ENCODE data around the gene DLK2.
"Not testable (repeated sequence)": the region's sequence is repeated elsewhere in the genome, so short reads cannot be mapped to it uniquely, and the experiment has no call there.

DLK2 gene

GRCh38 chr6:43481591-43482236 lies 26.4 kb upstream of the DLK2 start:
- no peak for DNase-seq (ENCODE audit: low read depth in 2 of 2)

- DNase-seq (ENCODE audit: low read depth in 2 of 2) = no peak
Observed at GRCh38 chr6:43481075-43481474, 25.7 kb upstream of the DLK2 start.

GRCh38 chr6:43478008-43478372 lies 22.6 kb upstream of the DLK2 start:
- no peak for DNase-seq (ENCODE audit: low read depth in 2 of 2)

GRCh38 chr6:43477235-43478007 lies 22.1 kb upstream of the DLK2 start, which contains the start of gene TJAP1:
Gene TJAP1 (plus strand): TSS chr6:43477570. CDS start chr6:43499002, 21,432 bp downstream.
- DNase-seq (ENCODE audit: low read depth in 2 of 2) = peak; percentile 98

- DNase-seq (ENCODE audit: low read depth in 2 of 2) = no peak
Observed at GRCh38 chr6:43476746-43477145, 21.4 kb upstream of the DLK2 start.

- DNase-seq (ENCODE audit: low read depth in 2 of 2) = no peak
Observed at GRCh38 chr6:43475516-43475915, 20.2 kb upstream of the DLK2 start.

GRCh38 chr6:43472515-43472914 lies 17.2 kb upstream of the DLK2 start:
- DNase-seq (ENCODE audit: low read depth in 2 of 2) = no peak

- no peak for DNase-seq (ENCODE audit: low read depth in 2 of 2)
Observed at GRCh38 chr6:43471399-43471798, 16.1 kb upstream of the DLK2 start.

- no peak for DNase-seq (ENCODE audit: low read depth in 2 of 2)
Observed at GRCh38 chr6:43469947-43470346, 14.6 kb upstream of the DLK2 start.

- DNase-seq (ENCODE audit: low read depth in 2 of 2) = no peak
Observed at GRCh38 chr6:43468748-43469681, 13.7 kb upstream of the DLK2 start.

- DNase-seq (ENCODE audit: low read depth in 2 of 2) = no peak
Observed at GRCh38 chr6:43468240-43468639, 12.9 kb upstream of the DLK2 start.

- DNase-seq (ENCODE audit: low read depth in 2 of 2) = no peak
Observed at GRCh38 chr6:43467752-43468151, 12.4 kb upstream of the DLK2 start.

- not testable (repeated sequence) for DNase-seq (ENCODE audit: low read depth in 2 of 2)
Observed at GRCh38 chr6:43467265-43467664, 11.9 kb upstream of the DLK2 start.

GRCh38 chr6:43465948-43466347 lies 10.6 kb upstream of the DLK2 start:
- DNase-seq (ENCODE audit: low read depth in 2 of 2) = no peak

GRCh38 chr6:43464337-43464736 lies 9.0 kb upstream of the DLK2 start:
- DNase-seq (ENCODE audit: low read depth in 2 of 2) = no peak

- no peak for DNase-seq (ENCODE audit: low read depth in 2 of 2)
Observed at GRCh38 chr6:43461936-43462335, 6.6 kb upstream of the DLK2 start.

- no peak for DNase-seq (ENCODE audit: low read depth in 2 of 2)
Observed at GRCh38 chr6:43460032-43460431, 4.7 kb upstream of the DLK2 start.

- DNase-seq (ENCODE audit: low read depth in 2 of 2) = no peak
Observed at GRCh38 chr6:43459535-43459934, 4.2 kb upstream of the DLK2 start.

GRCh38 chr6:43458154-43458553 lies 2.8 kb upstream of the DLK2 start:
- not testable (repeated sequence) for DNase-seq (ENCODE audit: low read depth in 2 of 2)

GRCh38 chr6:43457643-43458042 lies 2.3 kb upstream of the DLK2 start:
- DNase-seq (ENCODE audit: low read depth in 2 of 2) = no peak

GRCh38 chr6:43454696-43455530 lies 435 bp downstream of the DLK2 start:
- peak; percentile 8 to 9 for DNase-seq (ENCODE audit: low read depth in 2 of 2)

Measured in stimulated activated CD8-positive, alpha-beta memory T cell treated with anti-CD3 and anti-CD28 coated beads, Interleukin-2, amount 100 ng/mL, for 48 hours (primary cell).